Panc1 (cell line): ENCODE results near the gene ZNF79. TPM values are rescaled to one million over a fixed set of nuclear protein-coding genes. Genes with fewer than 3 reads are reported as not detected.

Experiments used
- ATAC-seq: fragments of 200-7000 bp; cut with Tn5 transposase; 2 replicates; pipeline ENCODE4 v1.9.1; 2020; ENCODE audit warnings: mild to moderate bottlenecking, moderate library complexity
- BruUV-seq: library from RNA; stranded (reverse); fragments of 400-500 nt; replicated peaks from 2 replicates; lab custom pipeline; 2021; lab: Mats Ljungman, UMichigan
- CTCF ChIA-PET: fragments of 300-600 bp; sonication (Branson Sonifier 250); formaldehyde crosslinking; loops from one replicate; lab custom pipeline; 2022; ENCODE audit warnings: antibody characterized with exemption; lab: Charles Lee
- POLR2A ChIA-PET: fragments of 300-600 bp; sonication (Branson Sonifier 250); formaldehyde crosslinking; loops from one replicate; lab custom pipeline; 2022; ENCODE audit warnings: antibody characterized with exemption; lab: Charles Lee
- DNase-seq: peaks from one replicate; pipeline ENCODE4 v3.0.0-alpha.2; 2010; ENCODE audit warnings: low read depth, low spot score
- H3K27ac ChIP-seq: 2 replicates; pipeline ENCODE4 v1.5.1; 2011; ENCODE audit warnings: mild to moderate bottlenecking, low read length, inconsistent platforms
- H3K27me3 ChIP-seq: fragments of 200-500 bp; sonication (Bioruptor generic); 2 replicates; pipeline ENCODE4 v1.6.0; 2014; ENCODE audit warnings: low read length, inconsistent platforms; ENCODE audit not compliant: control insufficient read depth, insufficient read depth
- H3K36me3 ChIP-seq: fragments of 200-500 bp; sonication (Bioruptor generic); 2 replicates; pipeline ENCODE4 v1.5.1; 2014; ENCODE audit warnings: inconsistent platforms, mild to moderate bottlenecking, low read length, moderate library complexity; ENCODE audit not compliant: control insufficient read depth, insufficient read depth
- H3K4me1 ChIP-seq: 2 replicates; pipeline ENCODE4 v1.5.1; 2011; ENCODE audit warnings: inconsistent platforms, mild to moderate bottlenecking, low read length, moderate library complexity; ENCODE audit not compliant: control insufficient read depth, insufficient read depth
- H3K4me3 ChIP-seq, 2 experiments: 2 replicates each; pipeline ENCODE4 v1.5.1; 2011 to 2012; ENCODE audit warnings: low read depth in 2 of 2, low read length in 2 of 2, mild to moderate bottlenecking in 2 of 2, inconsistent platforms in 1 of 2, moderate library complexity in 1 of 2
- H3K9me3 ChIP-seq: fragments of 200-500 bp; sonication (Bioruptor generic); 2 replicates; pipeline ENCODE4 v1.5.1; 2014; ENCODE audit warnings: low read depth, mild to moderate bottlenecking, inconsistent platforms, low read length, moderate library complexity; ENCODE audit not compliant: control insufficient read depth, insufficient read depth
- POLR2AphosphoS5 ChIP-seq: IDR thresholded peaks from 2 replicates; pipeline ENCODE4 v1.6.1; 2012; ENCODE audit warnings: mild to moderate bottlenecking, low read depth, low read length, moderate library complexity
- SIN3A ChIP-seq: IDR thresholded peaks from 2 replicates; pipeline ENCODE4 v1.6.1; 2012; ENCODE audit warnings: low read depth, mild to moderate bottlenecking, low read length, moderate library complexity, borderline replicate concordance; ENCODE audit not compliant: insufficient read depth
- TCF7L2 ChIP-seq: IDR thresholded peaks from 2 replicates; pipeline ENCODE4 v1.6.1; 2011; ENCODE audit warnings: mild to moderate bottlenecking, low read depth, low read length, inconsistent platforms
- in situ Hi-C: cut with HindIII; loops from 2 replicates; pipeline ENCODE4 v1.10.0; 2016; ENCODE audit warnings: low sequenced_read_pairs, low pct_unique_long_range_greater_than_20kb
- intact Hi-C: fragments of 100-400 bp; cut with micrococcal nuclease; formaldehyde crosslinking; loops from one replicate; pipeline ENCODE4 v1.10.0; 2022; ENCODE audit not compliant: unreplicated experiment
- total RNA-seq: library from RNA; stranded (reverse); gene quantifications from one replicate; pipeline ENCODE4 v1.2.1, GENCODE V29; 2021; ENCODE audit not compliant: unreplicated experiment
- TF ChIP-seq, protein P1 (sequence below), 2 experiments: IDR thresholded peaks; 2 replicates each; pipeline ENCODE4 v1.6.1; 2011 to 2012; ENCODE audit warnings: low read depth in 2 of 2, control low read depth in 1 of 2, low read length in 1 of 2, mild to moderate bottlenecking in 1 of 2, moderate library complexity in 1 of 2; ENCODE audit not compliant: insufficient read depth in 1 of 2
- TF ChIP-seq, protein P2 (sequence below): fragments of 450-650 bp; IDR thresholded peaks from 2 replicates; pipeline ENCODE4 v1.5.1; 2017; ENCODE audit warnings: mild to moderate bottlenecking

The ZNF79 gene
- total RNA-seq, 1 experiment from 2014 or later, result 5.4 TPM

DNA sequence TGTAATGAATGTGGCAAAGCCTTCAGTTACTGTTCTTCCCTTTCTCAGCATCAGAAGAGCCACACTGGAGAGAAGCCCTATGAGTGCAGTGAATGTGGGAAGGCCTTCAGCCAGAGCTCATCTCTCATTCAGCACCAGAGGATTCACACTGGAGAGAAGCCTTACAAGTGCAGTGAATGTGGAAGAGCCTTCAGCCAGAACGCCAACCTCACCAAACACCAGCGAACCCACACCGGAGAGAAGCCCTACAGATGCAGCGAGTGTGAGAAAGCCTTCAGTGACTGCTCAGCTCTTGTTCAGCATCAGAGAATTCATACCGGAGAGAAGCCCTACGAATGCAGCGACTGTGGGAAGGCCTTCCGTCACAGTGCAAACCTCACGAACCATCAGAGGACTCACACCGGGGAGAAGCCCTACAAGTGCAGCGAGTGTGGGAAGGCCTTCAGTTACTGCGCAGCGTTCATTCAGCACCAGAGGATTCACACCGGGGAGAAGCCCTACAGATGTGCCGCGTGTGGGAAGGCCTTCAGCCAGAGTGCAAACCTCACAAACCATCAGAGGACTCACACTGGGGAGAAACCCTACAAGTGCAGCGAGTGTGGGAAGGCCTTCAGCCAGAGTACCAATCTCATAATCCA is 20.2 kb downstream of the ZNF79 start:
- Histone ChIP-seq H3K4me1 (peaks cover 11% of the 10 kb centered on the region), H3K9me3 (peaks cover 5% of the 10 kb centered on the region; the same call in 1 of the 2 replicates), H3K36me3 (peaks cover 13% of the 10 kb centered on the region), H3K27me3 (no peaks in the 10 kb centered on the region), H3K4me3 (no peak overlapping the region), H3K27ac (no peak overlapping the region)
- POLR2A ChIA-PET, result interaction anchor here (0.5 to 0.7 kb wide), 4 partner anchors 11 to 347 kb away, joined by 3 to 8 read pairs (median 4); no protein-coding TSS in a partner anchor
- ATAC-seq (peak; percentile 11), DNase-seq (no peak)
- in situ Hi-C loops, result no loop called here
- TF ChIP-seq, protein P1, sequence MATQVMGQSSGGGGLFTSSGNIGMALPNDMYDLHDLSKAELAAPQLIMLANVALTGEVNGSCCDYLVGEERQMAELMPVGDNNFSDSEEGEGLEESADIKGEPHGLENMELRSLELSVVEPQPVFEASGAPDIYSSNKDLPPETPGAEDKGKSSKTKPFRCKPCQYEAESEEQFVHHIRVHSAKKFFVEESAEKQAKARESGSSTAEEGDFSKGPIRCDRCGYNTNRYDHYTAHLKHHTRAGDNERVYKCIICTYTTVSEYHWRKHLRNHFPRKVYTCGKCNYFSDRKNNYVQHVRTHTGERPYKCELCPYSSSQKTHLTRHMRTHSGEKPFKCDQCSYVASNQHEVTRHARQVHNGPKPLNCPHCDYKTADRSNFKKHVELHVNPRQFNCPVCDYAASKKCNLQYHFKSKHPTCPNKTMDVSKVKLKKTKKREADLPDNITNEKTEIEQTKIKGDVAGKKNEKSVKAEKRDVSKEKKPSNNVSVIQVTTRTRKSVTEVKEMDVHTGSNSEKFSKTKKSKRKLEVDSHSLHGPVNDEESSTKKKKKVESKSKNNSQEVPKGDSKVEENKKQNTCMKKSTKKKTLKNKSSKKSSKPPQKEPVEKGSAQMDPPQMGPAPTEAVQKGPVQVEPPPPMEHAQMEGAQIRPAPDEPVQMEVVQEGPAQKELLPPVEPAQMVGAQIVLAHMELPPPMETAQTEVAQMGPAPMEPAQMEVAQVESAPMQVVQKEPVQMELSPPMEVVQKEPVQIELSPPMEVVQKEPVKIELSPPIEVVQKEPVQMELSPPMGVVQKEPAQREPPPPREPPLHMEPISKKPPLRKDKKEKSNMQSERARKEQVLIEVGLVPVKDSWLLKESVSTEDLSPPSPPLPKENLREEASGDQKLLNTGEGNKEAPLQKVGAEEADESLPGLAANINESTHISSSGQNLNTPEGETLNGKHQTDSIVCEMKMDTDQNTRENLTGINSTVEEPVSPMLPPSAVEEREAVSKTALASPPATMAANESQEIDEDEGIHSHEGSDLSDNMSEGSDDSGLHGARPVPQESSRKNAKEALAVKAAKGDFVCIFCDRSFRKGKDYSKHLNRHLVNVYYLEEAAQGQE (IDR thresholded peaks at IDR 0.05; ENCODE audit: insufficient read depth in 1 of 2, low read depth in 2 of 2, low read length in 1 of 2), result no peak
- no peak for TF ChIP-seq SIN3A
- no peak for TF ChIP-seq TCF7L2
- TF ChIP-seq, protein P2, sequence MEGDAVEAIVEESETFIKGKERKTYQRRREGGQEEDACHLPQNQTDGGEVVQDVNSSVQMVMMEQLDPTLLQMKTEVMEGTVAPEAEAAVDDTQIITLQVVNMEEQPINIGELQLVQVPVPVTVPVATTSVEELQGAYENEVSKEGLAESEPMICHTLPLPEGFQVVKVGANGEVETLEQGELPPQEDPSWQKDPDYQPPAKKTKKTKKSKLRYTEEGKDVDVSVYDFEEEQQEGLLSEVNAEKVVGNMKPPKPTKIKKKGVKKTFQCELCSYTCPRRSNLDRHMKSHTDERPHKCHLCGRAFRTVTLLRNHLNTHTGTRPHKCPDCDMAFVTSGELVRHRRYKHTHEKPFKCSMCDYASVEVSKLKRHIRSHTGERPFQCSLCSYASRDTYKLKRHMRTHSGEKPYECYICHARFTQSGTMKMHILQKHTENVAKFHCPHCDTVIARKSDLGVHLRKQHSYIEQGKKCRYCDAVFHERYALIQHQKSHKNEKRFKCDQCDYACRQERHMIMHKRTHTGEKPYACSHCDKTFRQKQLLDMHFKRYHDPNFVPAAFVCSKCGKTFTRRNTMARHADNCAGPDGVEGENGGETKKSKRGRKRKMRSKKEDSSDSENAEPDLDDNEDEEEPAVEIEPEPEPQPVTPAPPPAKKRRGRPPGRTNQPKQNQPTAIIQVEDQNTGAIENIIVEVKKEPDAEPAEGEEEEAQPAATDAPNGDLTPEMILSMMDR, result no peak
- no TSS peak for BruUV-seq
- intact Hi-C loops, result no loop called here
- CTCF ChIA-PET, result interaction anchor here (0.7 kb wide), 1 partner anchor 147 kb away, joined by 5 read pairs; no protein-coding TSS in a partner anchor

DNA sequence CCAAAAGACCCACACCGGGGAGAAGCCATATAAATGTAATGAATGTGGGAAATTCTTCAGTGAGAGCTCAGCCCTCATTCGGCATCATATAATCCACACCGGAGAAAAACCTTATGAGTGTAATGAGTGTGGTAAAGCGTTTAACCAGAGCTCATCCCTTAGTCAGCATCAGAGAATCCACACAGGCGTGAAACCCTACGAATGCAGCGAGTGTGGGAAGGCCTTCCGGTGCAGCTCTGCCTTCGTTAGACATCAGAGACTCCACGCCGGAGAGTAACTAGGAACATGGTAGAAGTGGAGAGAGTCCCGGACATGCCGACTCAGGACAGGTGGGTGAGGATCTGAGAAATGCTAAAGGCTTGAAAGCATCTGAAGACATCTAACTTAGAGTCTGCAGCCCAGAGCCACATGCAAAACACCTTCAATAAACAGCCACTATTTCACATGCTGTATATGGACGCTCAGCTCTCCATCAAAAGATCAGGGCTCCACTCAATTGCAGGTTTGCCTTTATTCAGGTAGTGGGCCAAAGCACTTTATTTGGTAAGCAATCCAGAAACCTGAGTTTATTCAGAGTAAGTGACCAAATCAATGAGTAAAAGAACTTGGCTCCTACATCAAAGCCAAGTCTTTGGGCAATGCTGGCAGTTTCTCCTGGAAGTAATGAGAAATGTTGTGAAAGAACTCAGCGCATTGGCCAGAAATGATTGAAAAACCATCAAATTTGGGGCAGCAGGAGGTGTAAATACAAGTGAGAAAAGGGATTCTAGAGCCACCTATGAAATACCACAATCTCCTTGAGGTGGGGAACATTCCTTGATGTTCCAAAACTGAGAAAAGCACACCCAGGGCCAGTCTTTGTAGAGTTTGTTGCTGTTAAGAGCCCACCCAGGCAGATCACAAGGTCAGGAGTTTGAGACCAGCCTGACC is 21.0 kb downstream of the ZNF79 start:
- POLR2A ChIA-PET, result interaction anchor here (0.5 kb wide), 1 partner anchor 11 kb away, joined by 8 read pairs; no protein-coding TSS in a partner anchor
- ATAC-seq (peak; percentile 29), DNase-seq (no peak)
- TSS peak; percentile 78 for BruUV-seq
- Histone ChIP-seq H3K4me3 (no peak overlapping the region), H3K4me1 (peaks cover 14% of the 10 kb centered on the region), H3K27ac (no peak overlapping the region), H3K9me3 (peaks cover 5% of the 10 kb centered on the region; the same call in 1 of the 2 replicates), H3K36me3 (peaks cover 20% of the 10 kb centered on the region), H3K27me3 (no peaks in the 10 kb centered on the region)
- CTCF ChIA-PET, result no interaction called here
- in situ Hi-C loops (no loop called here), intact Hi-C loops (no loop called here)
- TF ChIP-seq TCF7L2 (peak; percentile 50; the same call in 1 of the 2 replicates), POLR2AphosphoS5 (no peak; the same call in 1 of the 2 replicates), SIN3A (0 out of 2 replicates have a peak, but pooled peaks have one; percentile 22)
- TF ChIP-seq, protein P1 (IDR thresholded peaks at IDR 0.05; ENCODE audit: insufficient read depth in 1 of 2, low read depth in 2 of 2, low read length in 1 of 2), result no peak
- TF ChIP-seq, protein P2, result no peak
